ENCODE data around the gene GNG7. TPM values are rescaled to one million over a fixed set of nuclear protein-coding genes. Genes with fewer than 3 reads are reported as not detected.

The GNG7 gene
- total RNA-seq, 4 donors from 2014 or later, result 0.57 to 3.8 (median 1.6) TPM

DNA sequence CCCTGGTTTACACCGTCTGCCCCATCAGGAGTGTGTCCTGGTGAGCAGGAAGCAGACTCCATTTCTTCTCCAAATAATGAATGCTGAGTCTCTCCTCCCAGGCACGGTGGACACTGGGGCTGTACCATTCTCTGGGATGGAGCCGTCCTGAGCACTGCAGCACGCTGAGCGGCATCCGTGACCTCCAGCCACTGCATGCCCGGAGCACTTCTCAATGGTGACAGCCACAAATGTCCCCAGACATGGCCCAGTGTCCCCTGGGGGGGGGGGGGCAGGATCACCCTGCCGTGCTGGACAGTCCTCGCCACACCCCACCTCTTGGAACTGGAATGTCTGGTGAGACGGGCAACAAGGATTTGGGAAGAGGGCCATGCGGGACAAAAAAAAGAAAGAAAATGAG lies 37.4 kb downstream of the GNG7 start:
- 88 to 100% methylated on average over 3 to 5 of the region's 11 CpGs for WGBS, 2 donors
- Histone ChIP-seq H3K9me3 (peaks cover 0 to 7% (median 0%) of the 10 kb centered on the region in 3 donors), H3K36me3 (no peaks in the 10 kb centered on the region), H3K4me3 (no peak overlapping the region), H3K4me1 (no peaks in the 10 kb centered on the region), H3K27me3 (no peaks in the 10 kb centered on the region), H3K27ac (peak overlapping the region in 2 of 4 donors; percentile 57 to 72)
- no peak for DNase-seq
- TF ChIP-seq CTCF (IDR thresholded peaks at IDR 0.05) (no peak), POLR2A (IDR thresholded peaks at IDR 0.05) (no peak)
- intact Hi-C loops (cut with DNase I), result no loop called here

- Histone ChIP-seq H3K27ac (peak overlapping the region in 3 of 4 donors; percentile 29 to 72 (median 57)), H3K27me3 (no peaks in the 10 kb centered on the region), H3K4me3 (no peak overlapping the region), H3K9me3 (peaks cover 0 to 7% (median 0%) of the 10 kb centered on the region in 3 donors), H3K36me3 (no peaks in the 10 kb centered on the region), H3K4me1 (no peaks in the 10 kb centered on the region)
- DNase-seq, result no peak
- WGBS, 2 donors, result 100% methylated on average over 2 of the region's 18 CpGs; no CpG with 5 or more reads in 1 of the 2 donors
- intact Hi-C loops (cut with DNase I), result no loop called here
- TF ChIP-seq CTCF (IDR thresholded peaks at IDR 0.05) (peak in 1 of 6 experiments; percentile 18), POLR2A (IDR thresholded peaks at IDR 0.05) (peak in 1 of 4 donors; percentile 19)
Observed at GRCh38 chr19:2663920-2664571, 38.4 kb downstream of the GNG7 start.

DNA sequence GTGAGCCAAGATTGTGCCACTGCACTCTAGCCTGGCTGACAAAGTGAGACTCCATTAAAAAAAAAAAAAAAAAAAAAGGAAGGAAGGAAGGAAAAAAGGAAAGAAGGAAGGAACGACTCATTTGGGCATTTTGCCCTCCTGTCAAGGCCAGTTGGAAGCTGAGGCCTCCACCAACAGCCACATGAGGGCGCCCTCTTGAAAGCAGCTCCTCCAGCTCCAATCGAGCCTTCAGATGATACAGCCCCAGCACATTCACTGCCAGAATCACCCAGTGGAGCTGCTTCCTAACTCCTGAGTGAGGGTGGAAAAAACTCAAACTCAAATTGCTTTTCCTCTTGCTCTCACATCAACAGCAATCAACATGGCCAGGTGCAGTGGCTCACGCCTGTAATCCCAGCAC lies 40.9 kb downstream of the GNG7 start:
- WGBS, 2 donors, result 73 to 76% methylated on average over 3 of the region's 4 CpGs
- no peaks in the 10 kb centered on the region for H3K36me3 ChIP-seq
- no peaks in the 10 kb centered on the region for H3K4me1 ChIP-seq
- peaks cover 0 to 7% (median 0%) of the 10 kb centered on the region in 3 donors for H3K9me3 ChIP-seq
- no peaks in the 10 kb centered on the region for H3K27me3 ChIP-seq
- H3K4me3 ChIP-seq, result no peak overlapping the region
- intact Hi-C loops (cut with DNase I), result no loop called here
- no peak overlapping the region for H3K27ac ChIP-seq
- DNase-seq, result no peak
- TF ChIP-seq CTCF (IDR thresholded peaks at IDR 0.05) (peak in 1 of 6 experiments; percentile 15), POLR2A (IDR thresholded peaks at IDR 0.05) (no peak)

- Histone ChIP-seq H3K27ac (peak overlapping the region in 1 of 4 donors; percentile 49), H3K36me3 (no peaks in the 10 kb centered on the region), H3K4me3 (no peak overlapping the region), H3K9me3 (peaks cover 0 to 7% (median 0%) of the 10 kb centered on the region in 3 donors), H3K4me1 (no peaks in the 10 kb centered on the region), H3K27me3 (no peaks in the 10 kb centered on the region)
- no peak for DNase-seq
- intact Hi-C loops (cut with DNase I), result no loop called here
- TF ChIP-seq CTCF (IDR thresholded peaks at IDR 0.05) (no peak), POLR2A (IDR thresholded peaks at IDR 0.05) (no peak)
- 64 to 88% methylated on average over 8 to 11 of the region's 11 CpGs for WGBS, 2 donors
Observed at GRCh38 chr19:2659856-2660432, 42.5 kb downstream of the GNG7 start.

- no peak for TF ChIP-seq POLR2A (IDR thresholded peaks at IDR 0.05)
- TF ChIP-seq CTCF (IDR thresholded peaks at IDR 0.05), result no peak
- no peak overlapping the region for H3K27ac ChIP-seq
- 75 to 86% methylated on average over 8 to 9 of the region's 9 CpGs for WGBS, 2 donors
Observed at GRCh38 chr19:2656533-2656932, 46.0 kb downstream of the GNG7 start.

More at GRCh38 chr19:2656533-2656932, 46.0 kb downstream of the GNG7 start:
- Histone ChIP-seq H3K36me3 (no peaks in the 10 kb centered on the region), H3K4me3 (no peak overlapping the region), H3K27me3 (no peaks in the 10 kb centered on the region), H3K9me3 (peaks cover 0 to 4% (median 0%) of the 10 kb centered on the region in 3 donors), H3K4me1 (peaks cover 0 to 16% (median 14%) of the 10 kb centered on the region in 3 donors)
- DNase-seq, result no peak
- intact Hi-C loops (cut with DNase I), result no loop called here
